Spleen (tissue), 7 donors: ENCODE data around the gene TOR1A.

Experiments
- POLR2A ChIP-seq, 3 donors: fragments of 450-650 bp; IDR thresholded peaks; one replicate each; pipeline ENCODE4 v1.5.1; 2017; ENCODE audit warnings: antibody characterized with exemption in 3 of 3, mild to moderate bottlenecking in 1 of 3
- POLR2AphosphoS5 ChIP-seq, 3 donors: sonication (generic); formaldehyde crosslinking; IDR thresholded peaks; one replicate each; pipeline ENCODE4 v1.5.1; 2017; ENCODE audit warnings: antibody characterized with exemption in 3 of 3
- TF ChIP-seq, protein P1 (sequence below), 11 experiments: fragments of 200-600 bp in 7 of 11; fragments of 450-650 bp in 4 of 11; sonication (generic) in 4 of 11; IDR thresholded peaks in 8 of 11; conservative IDR thresholded peaks in 3 of 11; 1 replicate in 7 of 11; 2 replicates in 4 of 11; pipeline versions ENCODE4 v1.4.0 to v1.8.0; 2016 to 2021; ENCODE audit warnings: antibody characterized with exemption in 11 of 11, inconsistent platforms in 4 of 11, mild to moderate bottlenecking in 1 of 11
- donor health status: DM: no; HTN: no; CAD: no; lungs with moderate emphysema.
- donor health status: DM: no; HTN: no; CAD: no.
- donor health status: DM: no; HTN: no; CAD: no.

DNA sequence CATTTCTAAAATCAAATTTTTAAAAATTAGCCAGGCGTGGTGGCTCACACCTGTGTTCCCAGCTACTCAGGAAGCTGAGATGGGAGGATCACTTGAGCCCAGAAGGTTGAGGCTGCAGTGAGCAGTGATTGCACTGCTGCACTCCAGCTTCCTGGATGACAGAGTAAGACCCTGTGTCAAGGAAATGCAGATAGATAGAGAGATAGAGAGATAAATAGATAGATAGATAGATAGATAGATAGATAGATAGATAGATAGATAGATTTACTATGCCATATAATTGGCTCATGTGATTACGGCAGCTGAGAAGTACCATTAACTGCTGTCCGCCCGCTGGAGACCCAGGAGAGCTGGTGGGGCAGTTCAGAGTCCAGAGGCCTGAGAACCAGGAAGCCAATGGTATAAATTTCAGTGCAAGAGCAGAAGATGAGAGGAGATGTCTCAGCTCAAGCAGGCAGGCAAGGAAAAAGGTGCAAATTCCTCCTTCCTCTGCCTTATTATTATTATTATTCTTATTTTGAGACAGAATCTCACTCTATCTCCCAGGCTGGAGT is 58.1 kb downstream of the TOR1A start:
- TF ChIP-seq POLR2A (IDR thresholded peaks at IDR 0.05) (no peak), POLR2AphosphoS5 (IDR thresholded peaks at IDR 0.05) (no peak)
- TF ChIP-seq, protein P1, sequence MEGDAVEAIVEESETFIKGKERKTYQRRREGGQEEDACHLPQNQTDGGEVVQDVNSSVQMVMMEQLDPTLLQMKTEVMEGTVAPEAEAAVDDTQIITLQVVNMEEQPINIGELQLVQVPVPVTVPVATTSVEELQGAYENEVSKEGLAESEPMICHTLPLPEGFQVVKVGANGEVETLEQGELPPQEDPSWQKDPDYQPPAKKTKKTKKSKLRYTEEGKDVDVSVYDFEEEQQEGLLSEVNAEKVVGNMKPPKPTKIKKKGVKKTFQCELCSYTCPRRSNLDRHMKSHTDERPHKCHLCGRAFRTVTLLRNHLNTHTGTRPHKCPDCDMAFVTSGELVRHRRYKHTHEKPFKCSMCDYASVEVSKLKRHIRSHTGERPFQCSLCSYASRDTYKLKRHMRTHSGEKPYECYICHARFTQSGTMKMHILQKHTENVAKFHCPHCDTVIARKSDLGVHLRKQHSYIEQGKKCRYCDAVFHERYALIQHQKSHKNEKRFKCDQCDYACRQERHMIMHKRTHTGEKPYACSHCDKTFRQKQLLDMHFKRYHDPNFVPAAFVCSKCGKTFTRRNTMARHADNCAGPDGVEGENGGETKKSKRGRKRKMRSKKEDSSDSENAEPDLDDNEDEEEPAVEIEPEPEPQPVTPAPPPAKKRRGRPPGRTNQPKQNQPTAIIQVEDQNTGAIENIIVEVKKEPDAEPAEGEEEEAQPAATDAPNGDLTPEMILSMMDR (IDR thresholded peaks at IDR 0.05 in 8 of 11, conservative IDR thresholded peaks at IDR 0.05 in 3 of 11): no peak
